NCI-H146 treated with DMSO at 0.1 percent for 48 hours (cell line): ENCODE results near the gene ELMO1.

ENCODE experiments used
- DNase-seq: peaks from one replicate; lab custom pipeline; 2025; ENCODE audit not compliant: unreplicated experiment; lab: John Stamatoyannopoulos, UW

The ELMO1 gene

DNA sequence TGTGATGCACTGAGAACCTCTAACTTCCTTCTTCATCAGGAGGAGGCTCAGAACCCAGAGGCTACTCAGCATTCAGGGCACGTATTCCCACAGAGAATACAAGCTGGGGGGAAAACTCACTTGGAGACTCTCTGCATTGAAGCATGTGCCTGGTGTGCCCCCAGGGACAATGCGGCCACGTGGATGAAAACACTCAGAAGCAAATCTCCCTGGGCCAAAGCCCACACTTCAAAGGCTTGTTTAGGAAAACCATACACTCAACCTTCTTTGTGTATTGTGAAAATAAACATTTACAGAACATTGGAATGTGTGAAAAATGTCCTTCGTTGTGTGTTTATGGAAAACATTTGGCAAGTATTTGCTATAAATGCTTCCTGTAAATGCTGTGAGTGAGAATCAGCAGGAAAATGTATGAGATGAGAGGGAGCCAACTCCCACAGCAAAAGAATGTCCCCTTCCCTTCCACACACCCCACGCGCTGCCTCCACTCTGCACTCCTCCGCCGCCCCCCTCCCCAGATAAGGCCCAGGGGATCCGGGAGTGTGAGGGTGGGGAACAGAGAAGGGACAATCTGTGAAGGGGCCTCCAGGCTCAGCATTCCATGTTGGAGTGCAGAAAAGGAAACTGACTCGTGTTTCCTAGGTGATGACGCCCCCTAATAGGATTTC is 339.5 kb downstream of the ELMO1 start:
- DNase-seq, result no peak

DNA sequence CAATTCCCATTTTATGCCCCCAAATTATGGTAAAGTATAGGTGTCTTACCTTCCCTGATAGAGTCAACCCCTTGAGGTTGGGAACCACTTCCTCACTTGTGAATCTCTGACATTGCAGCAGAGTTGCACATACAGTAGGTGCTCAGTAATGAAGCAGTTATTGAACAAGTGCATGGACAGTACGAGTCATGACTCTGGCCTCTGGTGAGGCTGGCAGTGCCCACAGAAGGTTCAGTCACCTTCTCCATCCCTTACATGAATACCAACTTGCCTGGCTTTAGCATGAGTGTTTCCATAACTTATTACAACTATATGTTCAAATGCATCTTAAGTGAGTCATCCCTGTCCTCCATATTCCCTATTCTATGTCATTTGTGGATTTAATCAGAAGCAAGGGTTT is 340.0 kb downstream of the ELMO1 start:
- DNase-seq, result no peak

DNA sequence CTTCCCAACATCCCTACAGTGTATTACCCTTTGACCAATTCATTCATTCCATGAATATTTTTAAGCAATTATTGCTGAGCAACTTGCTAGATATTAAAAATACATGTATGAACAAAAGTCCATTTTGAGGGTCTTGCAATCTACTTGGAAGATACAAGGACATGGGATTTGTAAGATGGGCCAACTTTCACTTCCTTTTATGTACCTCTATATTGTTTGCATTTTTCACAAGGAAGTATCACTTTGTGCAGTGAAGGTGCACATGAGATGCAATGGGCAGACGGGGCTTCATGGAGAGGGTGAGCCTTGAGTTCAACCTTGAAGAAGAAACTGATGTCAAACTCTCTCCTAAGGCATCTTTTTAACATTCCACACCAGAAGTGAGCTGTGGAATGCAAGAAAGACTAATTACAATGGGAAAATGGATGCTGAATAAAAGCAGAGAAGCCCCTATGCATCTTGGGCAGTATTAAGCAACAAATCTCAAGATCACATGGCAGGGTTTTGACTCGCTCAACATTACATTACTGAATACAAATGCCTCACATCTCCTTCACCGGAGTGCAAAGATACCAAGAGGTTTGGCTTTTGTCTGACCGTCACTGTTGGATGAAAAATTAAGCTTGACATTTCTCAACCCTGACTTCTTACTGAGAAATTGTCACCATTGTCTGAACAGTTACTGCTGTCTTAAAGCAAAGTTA is 341.5 kb downstream of the ELMO1 start:
- DNase-seq, result no peak

DNA sequence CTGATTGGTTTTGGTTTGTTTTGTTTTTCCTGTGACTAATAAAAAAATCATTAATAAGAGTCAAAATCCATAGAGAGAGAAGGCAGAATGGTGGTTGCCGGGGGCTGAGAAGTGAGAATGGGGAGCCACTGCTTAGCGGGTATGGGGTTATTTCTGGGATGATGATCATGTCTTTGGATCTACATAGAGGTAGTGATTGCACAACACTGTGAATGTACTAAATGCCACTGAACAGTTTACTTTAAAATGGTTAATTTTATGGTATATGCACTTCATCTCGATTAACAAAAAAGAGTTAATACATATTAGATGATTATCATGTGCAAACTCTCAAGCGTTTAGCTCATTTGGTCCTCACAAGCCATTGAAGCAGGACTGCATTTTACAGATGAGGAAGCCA is 342.9 kb downstream of the ELMO1 start:
- DNase-seq, result no peak

DNA sequence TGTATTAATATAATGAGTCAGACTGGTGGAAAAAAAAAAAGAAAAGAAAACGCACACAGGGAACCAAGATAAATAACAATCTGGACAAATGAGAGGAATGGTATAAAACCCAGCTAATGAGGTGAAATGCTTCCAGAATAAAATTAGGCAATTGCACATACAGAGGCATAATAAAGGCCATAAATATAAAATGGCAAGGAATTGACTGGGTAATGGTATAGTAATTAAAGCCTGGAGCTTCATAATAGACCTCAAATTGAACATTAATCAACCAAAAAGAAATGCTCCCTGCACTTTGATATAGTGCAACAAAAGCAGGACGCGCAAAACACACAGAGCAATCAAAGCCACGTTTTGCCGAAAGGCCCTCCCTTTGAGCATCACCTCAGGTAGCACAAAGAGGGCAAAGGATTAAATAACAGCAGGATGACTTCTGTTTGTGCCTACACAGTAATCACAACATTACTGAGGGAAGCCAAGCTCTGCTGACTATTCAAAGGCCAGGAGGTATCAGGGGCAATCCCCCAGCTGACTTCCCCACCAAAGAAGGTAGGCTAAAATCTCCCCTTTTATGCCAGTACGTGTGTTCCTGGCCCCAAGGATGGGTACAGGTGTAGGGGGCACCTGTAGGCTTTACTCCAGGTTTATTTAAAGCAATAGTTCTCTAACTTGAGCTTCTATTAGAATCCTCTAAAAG is 343.7 kb downstream of the ELMO1 start:
- DNase-seq, result peak; percentile 92

DNA sequence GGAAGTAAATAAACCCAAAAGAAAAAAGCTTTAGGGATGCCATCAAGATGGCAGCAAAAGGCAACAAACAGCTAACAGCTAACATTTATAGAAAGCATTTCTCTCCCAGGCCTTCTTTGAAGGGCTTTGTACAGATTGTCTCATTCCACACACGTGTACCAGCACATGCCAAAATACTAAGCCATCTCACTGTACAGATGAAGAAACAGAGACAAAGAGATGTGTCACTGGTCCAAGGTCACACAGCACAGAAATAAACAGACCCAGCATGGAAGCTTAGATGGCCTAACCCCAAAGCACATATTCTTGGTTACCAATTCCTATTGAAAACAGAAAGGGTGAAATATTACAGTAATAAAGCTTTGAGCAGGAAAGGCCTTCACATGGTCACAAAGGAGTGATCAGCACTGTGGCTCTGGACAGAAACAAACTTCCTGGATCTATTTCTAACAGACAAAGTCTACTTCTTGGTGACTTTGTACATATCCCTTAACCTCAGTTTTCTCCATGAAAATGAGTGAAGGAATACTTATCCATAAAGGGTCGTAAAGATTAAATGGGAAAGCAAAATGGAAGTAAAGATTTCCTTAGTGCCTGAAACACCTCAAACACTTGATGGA is 346.0 kb downstream of the ELMO1 start:
- no peak for DNase-seq

DNA sequence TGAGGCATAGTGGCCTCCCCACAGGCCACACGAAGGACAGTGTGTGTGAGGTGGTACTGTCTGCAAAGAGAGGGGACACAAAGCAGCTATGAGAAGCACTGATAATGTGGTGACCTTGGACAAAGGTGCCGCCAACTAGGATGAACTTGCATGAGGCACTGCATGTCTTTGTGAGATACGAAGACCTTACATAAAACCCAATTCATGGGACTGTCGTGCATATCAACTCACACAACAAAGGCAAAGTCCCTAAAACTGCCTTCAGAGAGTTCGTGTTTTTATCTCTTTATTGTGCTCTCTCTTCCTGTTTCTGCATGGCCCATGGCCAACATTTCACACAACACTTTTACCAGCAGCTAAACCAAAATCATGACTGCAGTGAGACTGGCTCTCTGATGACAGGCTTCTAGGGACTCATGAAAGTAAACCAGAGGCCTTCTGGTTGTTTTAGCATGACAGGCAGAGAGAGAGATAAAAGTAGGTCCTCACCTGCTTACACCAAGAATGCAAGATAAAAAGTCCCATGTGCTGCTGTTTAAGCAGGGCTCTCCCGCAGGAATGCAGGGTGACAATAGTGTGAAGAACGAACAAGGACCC is 347.8 kb downstream of the ELMO1 start:
- DNase-seq, result no peak

- DNase-seq, result no peak
Measured at GRCh38 chr7:37098762-37099161, 349.9 kb downstream of the ELMO1 start.

GRCh38 chr7:37097983-37098382 is 350.7 kb downstream of the ELMO1 start:
- DNase-seq, result no peak

GRCh38 chr7:37097276-37097675 is 351.4 kb downstream of the ELMO1 start:
- no peak for DNase-seq

DNA sequence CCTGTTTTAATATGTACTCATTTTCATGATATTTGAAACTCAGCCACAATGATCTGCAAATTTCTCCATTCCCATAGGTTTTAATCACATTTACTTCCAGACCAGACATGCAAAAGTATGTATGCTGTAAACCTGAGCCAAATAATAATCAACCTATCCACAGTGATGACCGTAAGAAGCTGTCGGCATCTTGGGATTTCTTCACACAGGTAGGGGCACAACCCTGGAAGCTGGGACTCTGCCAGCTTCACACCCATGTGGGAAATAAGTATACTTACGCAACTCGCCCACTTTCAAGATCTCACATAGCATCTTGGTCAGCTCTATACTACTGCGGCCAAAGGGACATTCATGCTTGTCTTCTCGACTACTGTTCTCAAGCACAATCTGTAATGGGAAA is 352.3 kb downstream of the ELMO1 start:
- no peak for DNase-seq

DNA sequence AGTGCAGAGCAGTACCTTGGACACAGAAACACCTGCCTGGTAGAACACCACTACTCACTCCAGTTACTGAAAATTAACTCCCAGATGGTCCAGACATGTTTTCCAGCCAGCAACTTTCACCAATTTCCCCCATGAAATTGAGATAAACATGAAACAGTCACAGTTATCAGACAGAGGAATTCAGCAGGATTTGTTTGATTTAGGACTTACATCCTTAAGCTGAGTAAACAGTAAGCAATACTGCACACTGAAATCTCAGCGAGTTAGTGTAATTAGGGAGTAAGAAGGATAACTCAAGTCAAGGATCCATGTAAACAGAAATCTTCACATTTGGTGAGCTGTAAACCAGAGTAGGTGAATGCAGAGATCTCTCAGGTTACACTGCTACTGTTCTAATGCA is 353.5 kb downstream of the ELMO1 start:
- DNase-seq, result no peak

- no peak for DNase-seq
Measured at GRCh38 chr7:37093257-37093656, 355.4 kb downstream of the ELMO1 start.

GRCh38 chr7:37092548-37092947 is 356.1 kb downstream of the ELMO1 start:
- DNase-seq, result no peak

GRCh38 chr7:37089972-37090371 is 358.7 kb downstream of the ELMO1 start:
- DNase-seq, result no peak

GRCh38 chr7:37085600-37085999 is 363.1 kb downstream of the ELMO1 start:
- DNase-seq, result no peak

DNA sequence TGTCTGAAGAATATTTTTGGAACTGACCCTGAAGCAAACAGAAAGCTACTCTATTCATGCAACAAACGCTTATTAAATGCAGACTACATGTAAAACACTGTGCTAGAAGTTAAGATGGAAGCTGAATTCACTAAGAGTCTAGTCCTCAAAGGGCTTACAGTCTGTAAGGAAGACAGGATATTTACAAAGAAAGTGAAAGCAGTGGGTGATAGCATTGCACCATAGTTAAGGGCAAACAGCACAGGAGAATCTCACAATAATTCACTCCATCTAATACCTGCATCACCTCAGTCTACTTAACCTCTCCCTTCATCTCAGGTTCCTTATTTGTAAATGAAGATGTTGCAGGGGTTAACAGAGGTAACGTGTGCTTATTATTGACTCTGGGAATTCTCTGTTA is 364.4 kb downstream of the ELMO1 start:
- DNase-seq, result no peak

GRCh38 chr7:37083311-37084096 is 365.2 kb downstream of the ELMO1 start:
- no peak for DNase-seq

- DNase-seq, result no peak
Measured at GRCh38 chr7:37081436-37081835, 367.2 kb downstream of the ELMO1 start.

DNA sequence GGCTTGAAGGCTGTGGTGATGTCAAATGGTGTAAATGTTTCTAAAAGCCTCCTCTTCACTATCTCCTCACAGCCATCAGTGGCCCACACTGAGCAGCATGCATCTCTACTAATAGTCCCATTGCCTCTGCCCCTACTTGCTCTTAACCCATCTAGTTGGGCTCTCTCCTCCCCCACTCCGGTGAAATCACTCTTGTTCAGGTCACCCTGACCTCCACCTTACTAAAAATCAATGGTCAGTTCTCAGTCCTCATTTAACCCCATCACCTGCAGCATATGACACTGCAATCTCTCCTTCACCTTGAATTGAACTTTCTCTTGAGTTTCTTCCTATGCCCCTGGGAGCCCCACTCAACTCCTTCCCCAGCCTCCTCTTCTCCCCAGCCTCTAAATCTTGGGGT is 369.2 kb downstream of the ELMO1 start:
- no peak for DNase-seq

DNA sequence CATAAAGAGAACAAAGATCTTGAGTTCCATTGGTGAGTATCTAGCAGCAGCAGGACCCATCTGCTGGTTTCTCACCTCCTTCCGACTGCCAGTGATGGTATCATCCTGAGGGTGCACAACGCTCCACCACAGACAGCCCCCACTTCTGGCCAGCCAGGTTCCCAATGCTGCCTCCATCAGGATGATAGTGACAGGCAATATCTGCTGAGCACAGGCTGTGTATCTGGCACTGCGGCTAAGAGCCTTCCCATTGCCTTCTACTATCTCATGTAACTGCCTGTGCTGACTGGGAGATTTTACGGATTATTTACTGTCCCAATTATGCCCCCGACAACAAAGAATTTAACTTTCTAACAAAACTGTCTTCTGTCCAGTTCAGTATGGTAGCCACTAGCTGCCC is 372.0 kb downstream of the ELMO1 start:
- no peak for DNase-seq
